Breast epithelium (tissue), 3 donors: ENCODE results near the gene CDK14.

Experiments used
- POLR2A ChIP-seq: fragments of 450-650 bp; IDR thresholded peaks from one replicate; pipeline ENCODE4 v1.6.1; 2016; ENCODE audit warnings: antibody characterized with exemption, mild to moderate bottlenecking, moderate library complexity
- POLR2AphosphoS5 ChIP-seq, 3 donors: sonication (generic); formaldehyde crosslinking; IDR thresholded peaks; one replicate each; pipeline ENCODE4 v1.6.1; 2017; ENCODE audit warnings: antibody characterized with exemption in 3 of 3
- TF ChIP-seq, protein P1 (sequence below), 3 donors: fragments of 450-650 bp; IDR thresholded peaks; one replicate each; pipeline ENCODE4 v1.5.1; 2016 to 2017; ENCODE audit warnings: antibody characterized with exemption in 3 of 3, mild to moderate bottlenecking in 3 of 3, moderate library complexity in 3 of 3

DNA sequence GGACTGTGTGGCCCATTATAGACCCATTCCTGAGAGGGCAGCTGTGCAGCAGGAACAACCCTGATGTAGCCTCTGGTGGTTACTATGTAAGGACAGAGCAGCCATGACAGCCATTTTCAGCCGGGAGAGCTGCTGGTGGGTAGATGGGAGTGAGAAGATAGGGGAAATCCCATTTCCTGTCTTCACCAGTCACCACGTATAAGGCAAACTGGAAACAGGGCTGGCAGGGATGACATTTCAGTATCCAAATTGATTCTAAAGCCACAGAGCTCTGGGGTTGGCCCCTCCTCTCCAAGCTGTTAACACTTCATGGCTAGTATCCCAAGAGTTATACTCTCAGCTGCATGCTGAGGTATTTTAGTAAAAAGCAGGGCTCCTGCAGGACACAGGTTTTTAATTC, 652.9 kb downstream of the CDK14 start:
- TF ChIP-seq, protein P1, sequence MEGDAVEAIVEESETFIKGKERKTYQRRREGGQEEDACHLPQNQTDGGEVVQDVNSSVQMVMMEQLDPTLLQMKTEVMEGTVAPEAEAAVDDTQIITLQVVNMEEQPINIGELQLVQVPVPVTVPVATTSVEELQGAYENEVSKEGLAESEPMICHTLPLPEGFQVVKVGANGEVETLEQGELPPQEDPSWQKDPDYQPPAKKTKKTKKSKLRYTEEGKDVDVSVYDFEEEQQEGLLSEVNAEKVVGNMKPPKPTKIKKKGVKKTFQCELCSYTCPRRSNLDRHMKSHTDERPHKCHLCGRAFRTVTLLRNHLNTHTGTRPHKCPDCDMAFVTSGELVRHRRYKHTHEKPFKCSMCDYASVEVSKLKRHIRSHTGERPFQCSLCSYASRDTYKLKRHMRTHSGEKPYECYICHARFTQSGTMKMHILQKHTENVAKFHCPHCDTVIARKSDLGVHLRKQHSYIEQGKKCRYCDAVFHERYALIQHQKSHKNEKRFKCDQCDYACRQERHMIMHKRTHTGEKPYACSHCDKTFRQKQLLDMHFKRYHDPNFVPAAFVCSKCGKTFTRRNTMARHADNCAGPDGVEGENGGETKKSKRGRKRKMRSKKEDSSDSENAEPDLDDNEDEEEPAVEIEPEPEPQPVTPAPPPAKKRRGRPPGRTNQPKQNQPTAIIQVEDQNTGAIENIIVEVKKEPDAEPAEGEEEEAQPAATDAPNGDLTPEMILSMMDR (IDR thresholded peaks at IDR 0.05): no peak
- no peak for TF ChIP-seq POLR2A
- no peak for TF ChIP-seq POLR2AphosphoS5 (IDR thresholded peaks at IDR 0.05)
